CD4-positive, alpha-beta T cell (primary cell): ENCODE measurements around the gene CMSS1. TPM values are rescaled to one million over a fixed set of nuclear protein-coding genes. Genes with fewer than 3 reads are reported as not detected.

ENCODE experiments used
- ATAC-seq: fragments of 200-7000 bp; cut with Tn5 transposase; one replicate; pipeline ENCODE4 v1.10.0; 2022; ENCODE audit warnings: mild to moderate bottlenecking; ENCODE audit not compliant: poor library complexity
- CTCF ChIA-PET: fragments of 350-600 bp; sonication (Branson Sonifier 250); formaldehyde crosslinking; loops from one replicate; lab custom pipeline; 2021; ENCODE audit warnings: antibody characterized with exemption, inconsistent platforms; lab: Charles Lee
- POLR2A ChIA-PET: fragments of 350-600 bp; sonication (Branson Sonifier 250); formaldehyde crosslinking; loops from one replicate; lab custom pipeline; 2021; ENCODE audit warnings: antibody characterized with exemption, inconsistent platforms; lab: Charles Lee
- DNase-seq, 14 experiments: peaks; one replicate each; pipeline ENCODE4 v3.0.0-alpha.2; 2013 to 2020; ENCODE audit warnings: mixed read lengths in 2 of 14
- H3K27ac ChIP-seq, 2 donors: one replicate each; pipeline versions ENCODE4 v1.5.1 to v1.7.0; 2013; ENCODE audit warnings: low read length in 2 of 2, low read depth in 1 of 2, mild to moderate bottlenecking in 1 of 2
- H3K27me3 ChIP-seq, 2 experiments: 1 replicate in 1 of 2; 2 replicates in 1 of 2; pipeline versions ENCODE4 v1.6.1 to v1.7.0; 2013; ENCODE audit warnings: low read length in 2 of 2, control low read depth in 1 of 2, mild to moderate bottlenecking in 1 of 2, moderate library complexity in 1 of 2; ENCODE audit not compliant: insufficient read depth in 2 of 2, control insufficient read depth in 1 of 2
- H3K36me3 ChIP-seq: one replicate; pipeline ENCODE4 v1.6.1; 2013; ENCODE audit warnings: low read length, control low read depth; ENCODE audit not compliant: insufficient read depth
- H3K4me1 ChIP-seq: one replicate; pipeline ENCODE4 v1.6.1; 2013; ENCODE audit warnings: low read length, control low read depth; ENCODE audit not compliant: insufficient read depth
- H3K4me3 ChIP-seq: one replicate; pipeline ENCODE4 v1.5.1; 2013; ENCODE audit warnings: mild to moderate bottlenecking, low read length, moderate library complexity
- H3K9me3 ChIP-seq, 2 experiments: 1 replicate in 1 of 2; 2 replicates in 1 of 2; pipeline versions ENCODE4 v1.6.1 to v1.7.0; 2013; ENCODE audit warnings: low read length in 2 of 2, mild to moderate bottlenecking in 2 of 2, control low read depth in 1 of 2, moderate library complexity in 1 of 2; ENCODE audit not compliant: control insufficient read depth in 1 of 2, insufficient read depth in 1 of 2
- H3K27ac Mint-ChIP-seq: one replicate; pipeline ENCODE4 v1.8.0; 2020; ENCODE audit warnings: mixed read lengths
- H3K27me3 Mint-ChIP-seq: one replicate; pipeline ENCODE4 v1.8.0; 2021; ENCODE audit warnings: mixed read lengths
- H3K36me3 Mint-ChIP-seq: one replicate; pipeline ENCODE4 v1.8.0; 2021; ENCODE audit warnings: low read depth, mixed read lengths
- H3K4me1 Mint-ChIP-seq: one replicate; pipeline ENCODE4 v1.8.0; 2021; ENCODE audit warnings: low read depth, mixed read lengths
- H3K4me3 Mint-ChIP-seq: one replicate; pipeline ENCODE4 v1.8.0; 2020; ENCODE audit warnings: mild to moderate bottlenecking, mixed read lengths
- H3K9me3 Mint-ChIP-seq: one replicate; pipeline ENCODE4 v1.8.0; 2020; ENCODE audit warnings: mixed read lengths
- CTCF ChIP-seq: fragments of 200-600 bp; IDR thresholded peaks from one replicate; pipeline ENCODE4 v1.8.0; 2022; ENCODE audit warnings: antibody characterized with exemption, mild to moderate bottlenecking
- intact Hi-C, 2 experiments: fragments of 100-400 bp; cut with DNase I in 1 of 2; cut with micrococcal nuclease in 1 of 2; formaldehyde crosslinking; loops; one replicate each; pipeline versions ENCODE4 v1.15.1 to v1.9.0; 2023 to 2025; cut with DNase I, micrococcal nuclease
- total RNA-seq, 174 experiments: library from RNA in 2 of 174; stranded (reverse) in 2 of 174; gene quantifications; one replicate each; pipeline ENCODE4 v1.2.3 and lab custom pipeline; 2021 to 2026

The CMSS1 gene
- total RNA-seq, 2 experiments from 2014 or later = 12.2 TPM

- Histone ChIP-seq H3K4me1 (no peaks in the 10 kb centered on the region), H3K4me3 (no peak overlapping the region), H3K36me3 (no peaks in the 10 kb centered on the region), H3K9me3 (no peaks in the 10 kb centered on the region), H3K27ac (no peak overlapping the region), H3K27me3 (no peaks in the 10 kb centered on the region)
- no peak for TF ChIP-seq CTCF
- intact Hi-C loops = no loop called here
- no peak overlapping the region for H3K27ac Mint-ChIP-seq
- ChIA-PET CTCF (no interaction called here), POLR2A (no interaction called here)
- no peaks in the 10 kb centered on the region for H3K27me3 Mint-ChIP-seq
- no peak overlapping the region for H3K4me3 Mint-ChIP-seq
- H3K36me3 Mint-ChIP-seq = peaks cover 6% of the 10 kb centered on the region
- no peaks in the 10 kb centered on the region for H3K9me3 Mint-ChIP-seq
- ATAC-seq (no peak), DNase-seq (no peak)
- no peaks in the 10 kb centered on the region for H3K4me1 Mint-ChIP-seq
Observed at GRCh38 chr3:99857278-99857677, 39.6 kb downstream of the CMSS1 start.

- Mint-ChIP-seq H3K27ac (no peak overlapping the region), H3K4me1 (no peaks in the 10 kb centered on the region), H3K27me3 (no peaks in the 10 kb centered on the region), H3K36me3 (peaks cover 6% of the 10 kb centered on the region), H3K4me3 (no peak overlapping the region), H3K9me3 (no peaks in the 10 kb centered on the region)
- intact Hi-C loops = no loop called here
- H3K27ac ChIP-seq = no peak overlapping the region
- POLR2A ChIA-PET = no interaction called here
- no peak for TF ChIP-seq CTCF
- ATAC-seq (no peak), DNase-seq (no peak)
- no peak overlapping the region for H3K4me3 ChIP-seq
- no peaks in the 10 kb centered on the region for H3K4me1 ChIP-seq
- H3K9me3 ChIP-seq = no peaks in the 10 kb centered on the region
- no peaks in the 10 kb centered on the region for H3K27me3 ChIP-seq
- CTCF ChIA-PET = no interaction called here
- no peaks in the 10 kb centered on the region for H3K36me3 ChIP-seq
Observed at GRCh38 chr3:99858469-99858868, 40.8 kb downstream of the CMSS1 start.

GRCh38 chr3:99859825-99860224 lies 42.2 kb downstream of the CMSS1 start:
- no peak for DNase-seq
- Mint-ChIP-seq H3K27me3 (no peaks in the 10 kb centered on the region), H3K4me1 (peaks cover 8% of the 10 kb centered on the region), H3K36me3 (peaks cover 6% of the 10 kb centered on the region), H3K4me3 (no peak overlapping the region), H3K9me3 (no peaks in the 10 kb centered on the region), H3K27ac (no peak overlapping the region)
- no peaks in the 10 kb centered on the region for H3K36me3 ChIP-seq
- no peak overlapping the region for H3K27ac ChIP-seq
- H3K4me3 ChIP-seq = no peak overlapping the region
- intact Hi-C loops = no loop called here
- no peaks in the 10 kb centered on the region for H3K27me3 ChIP-seq
- no peaks in the 10 kb centered on the region for H3K9me3 ChIP-seq
- CTCF ChIA-PET = interaction anchor here (0.9 to 1.3 kb wide), 2 partner anchors 10 to 16 kb away, joined by 3 read pairs; no protein-coding TSS in a partner anchor
- no peak for ATAC-seq
- H3K4me1 ChIP-seq = no peaks in the 10 kb centered on the region
- POLR2A ChIA-PET = no interaction called here
- TF ChIP-seq CTCF = no peak
